ENCODE measurements around the gene ZNF574. TPM values are rescaled to one million over a fixed set of nuclear protein-coding genes. Genes with fewer than 3 reads are reported as not detected.

The ZNF574 gene
- total RNA-seq, 1 donor from 2014 or later = 26.5 TPM

DNA sequence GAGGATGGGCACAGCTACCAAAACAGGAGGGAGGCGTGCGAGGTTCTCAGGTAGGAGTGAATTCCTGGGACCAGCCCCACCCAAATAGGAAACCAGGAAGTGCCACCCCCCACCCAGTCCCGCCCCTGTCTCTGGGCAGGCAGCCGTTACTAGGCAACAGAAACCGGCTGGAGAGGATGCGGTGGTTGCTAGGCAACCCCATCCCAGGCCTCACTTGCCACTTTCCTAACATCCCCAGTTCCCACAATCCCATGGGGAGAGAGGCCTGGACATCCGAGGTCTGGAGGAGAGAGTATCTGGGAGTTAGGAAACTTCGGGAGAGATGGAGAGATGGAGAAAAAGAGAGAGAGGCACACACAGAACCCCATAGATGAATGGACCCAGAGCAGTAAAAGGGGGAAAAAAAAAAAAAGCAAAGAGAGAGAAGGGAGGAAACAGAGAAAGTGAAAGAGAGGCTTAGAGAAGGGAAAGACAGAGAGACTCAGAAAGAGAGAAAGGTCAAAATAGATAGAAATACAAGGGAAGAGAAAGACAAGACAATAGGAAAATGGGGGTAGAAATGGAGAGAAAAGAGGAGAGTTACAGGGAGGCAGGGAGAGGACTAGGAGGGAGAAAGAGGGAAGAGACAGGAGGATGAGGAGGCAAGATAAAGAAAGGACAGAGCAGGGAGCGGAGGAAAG, 9.8 kb upstream of the ZNF574 start:
- intact Hi-C loops (cut with DNase I) = no loop called here

DNA sequence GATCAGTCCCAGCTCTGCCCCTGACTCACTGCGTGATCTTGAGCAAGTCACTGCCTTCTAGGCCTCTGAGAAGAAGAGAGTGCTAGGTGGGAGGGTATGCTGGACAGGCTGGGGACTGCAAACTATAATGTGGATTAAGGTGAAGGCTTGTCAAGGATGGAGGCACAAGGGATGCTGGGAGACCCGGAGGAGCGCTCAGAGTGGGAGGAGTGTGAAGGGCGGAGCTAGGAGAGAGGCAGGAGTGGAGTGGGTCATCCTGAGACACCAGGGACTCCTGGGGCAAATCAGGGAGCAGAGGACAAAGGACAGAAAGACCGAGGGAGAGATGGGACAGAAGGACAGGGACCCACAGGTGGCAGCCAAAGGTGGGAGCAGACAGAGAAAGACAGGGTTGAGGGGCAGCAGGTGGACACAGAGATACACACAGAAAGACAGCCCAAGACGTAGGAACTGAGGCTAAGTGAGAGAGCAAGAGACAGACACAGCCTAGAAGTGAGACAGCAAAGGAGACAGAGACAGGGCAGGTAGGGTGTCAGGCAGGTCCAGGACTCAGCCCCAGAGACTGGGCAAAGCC, 8.6 kb upstream of the ZNF574 start:
- Histone ChIP-seq H3K9me3 (no peaks in the 10 kb centered on the region), H3K27ac (no peak overlapping the region), H3K27me3 (no peaks in the 10 kb centered on the region), H3K4me1 (peaks cover 6% of the 10 kb centered on the region), H3K4me3 (no peak overlapping the region), H3K36me3 (no peaks in the 10 kb centered on the region)
- no peak for DNase-seq (ENCODE audit: extremely low spot score in 2 of 2)
- TF ChIP-seq, protein P1, sequence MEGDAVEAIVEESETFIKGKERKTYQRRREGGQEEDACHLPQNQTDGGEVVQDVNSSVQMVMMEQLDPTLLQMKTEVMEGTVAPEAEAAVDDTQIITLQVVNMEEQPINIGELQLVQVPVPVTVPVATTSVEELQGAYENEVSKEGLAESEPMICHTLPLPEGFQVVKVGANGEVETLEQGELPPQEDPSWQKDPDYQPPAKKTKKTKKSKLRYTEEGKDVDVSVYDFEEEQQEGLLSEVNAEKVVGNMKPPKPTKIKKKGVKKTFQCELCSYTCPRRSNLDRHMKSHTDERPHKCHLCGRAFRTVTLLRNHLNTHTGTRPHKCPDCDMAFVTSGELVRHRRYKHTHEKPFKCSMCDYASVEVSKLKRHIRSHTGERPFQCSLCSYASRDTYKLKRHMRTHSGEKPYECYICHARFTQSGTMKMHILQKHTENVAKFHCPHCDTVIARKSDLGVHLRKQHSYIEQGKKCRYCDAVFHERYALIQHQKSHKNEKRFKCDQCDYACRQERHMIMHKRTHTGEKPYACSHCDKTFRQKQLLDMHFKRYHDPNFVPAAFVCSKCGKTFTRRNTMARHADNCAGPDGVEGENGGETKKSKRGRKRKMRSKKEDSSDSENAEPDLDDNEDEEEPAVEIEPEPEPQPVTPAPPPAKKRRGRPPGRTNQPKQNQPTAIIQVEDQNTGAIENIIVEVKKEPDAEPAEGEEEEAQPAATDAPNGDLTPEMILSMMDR (IDR thresholded peaks at IDR 0.05) = no peak
- intact Hi-C loops (cut with DNase I) = no loop called here

More for the DNA sequence above, 9.8 kb upstream of the ZNF574 start:
- Histone ChIP-seq H3K36me3 (no peaks in the 10 kb centered on the region), H3K4me3 (no peak overlapping the region), H3K27ac (no peak overlapping the region), H3K9me3 (no peaks in the 10 kb centered on the region), H3K27me3 (no peaks in the 10 kb centered on the region), H3K4me1 (peaks cover 6% of the 10 kb centered on the region)
- DNase-seq (ENCODE audit: extremely low spot score in 2 of 2) = no peak
- TF ChIP-seq POLR2AphosphoS5 (IDR thresholded peaks at IDR 0.05; ENCODE audit: insufficient read depth in 1 of 2, low read depth in 1 of 2) = no peak
- no peak for TF ChIP-seq POLR2A (IDR thresholded peaks at IDR 0.05)
- TF ChIP-seq, protein P1 (IDR thresholded peaks at IDR 0.05) = no peak

DNA sequence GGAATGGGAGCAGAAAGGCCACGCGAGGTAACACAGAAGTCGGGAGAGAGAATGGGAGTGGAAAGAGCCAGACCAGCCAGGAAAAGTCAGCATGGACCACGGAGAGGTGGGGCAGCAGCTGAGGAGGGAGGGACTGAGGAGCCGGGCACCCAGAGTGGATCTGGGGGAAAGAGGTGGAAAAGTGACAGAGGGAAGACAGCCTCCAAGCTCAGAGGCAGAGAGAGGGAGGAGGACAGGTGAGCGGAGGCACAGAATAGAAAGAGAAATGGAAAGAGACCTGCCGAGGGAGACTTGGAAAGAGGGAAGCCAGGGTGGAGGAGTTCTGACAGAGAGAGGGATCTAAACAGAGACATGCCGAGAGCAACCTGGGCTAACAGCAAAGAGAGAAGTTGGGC, 7.6 kb upstream of the ZNF574 start:
- no peak overlapping the region for H3K4me3 ChIP-seq
- no peak for DNase-seq (ENCODE audit: extremely low spot score in 2 of 2)
- H3K27ac ChIP-seq = no peak overlapping the region
- no peaks in the 10 kb centered on the region for H3K27me3 ChIP-seq
- H3K9me3 ChIP-seq = no peaks in the 10 kb centered on the region
- intact Hi-C loops (cut with DNase I) = no loop called here
- TF ChIP-seq POLR2AphosphoS5 (IDR thresholded peaks at IDR 0.05; ENCODE audit: insufficient read depth in 1 of 2, low read depth in 1 of 2) = no peak
- TF ChIP-seq, protein P1 (IDR thresholded peaks at IDR 0.05) = no peak
- TF ChIP-seq POLR2A (IDR thresholded peaks at IDR 0.05) = no peak
- H3K4me1 ChIP-seq = peaks cover 6% of the 10 kb centered on the region
- H3K36me3 ChIP-seq = no peaks in the 10 kb centered on the region

DNA sequence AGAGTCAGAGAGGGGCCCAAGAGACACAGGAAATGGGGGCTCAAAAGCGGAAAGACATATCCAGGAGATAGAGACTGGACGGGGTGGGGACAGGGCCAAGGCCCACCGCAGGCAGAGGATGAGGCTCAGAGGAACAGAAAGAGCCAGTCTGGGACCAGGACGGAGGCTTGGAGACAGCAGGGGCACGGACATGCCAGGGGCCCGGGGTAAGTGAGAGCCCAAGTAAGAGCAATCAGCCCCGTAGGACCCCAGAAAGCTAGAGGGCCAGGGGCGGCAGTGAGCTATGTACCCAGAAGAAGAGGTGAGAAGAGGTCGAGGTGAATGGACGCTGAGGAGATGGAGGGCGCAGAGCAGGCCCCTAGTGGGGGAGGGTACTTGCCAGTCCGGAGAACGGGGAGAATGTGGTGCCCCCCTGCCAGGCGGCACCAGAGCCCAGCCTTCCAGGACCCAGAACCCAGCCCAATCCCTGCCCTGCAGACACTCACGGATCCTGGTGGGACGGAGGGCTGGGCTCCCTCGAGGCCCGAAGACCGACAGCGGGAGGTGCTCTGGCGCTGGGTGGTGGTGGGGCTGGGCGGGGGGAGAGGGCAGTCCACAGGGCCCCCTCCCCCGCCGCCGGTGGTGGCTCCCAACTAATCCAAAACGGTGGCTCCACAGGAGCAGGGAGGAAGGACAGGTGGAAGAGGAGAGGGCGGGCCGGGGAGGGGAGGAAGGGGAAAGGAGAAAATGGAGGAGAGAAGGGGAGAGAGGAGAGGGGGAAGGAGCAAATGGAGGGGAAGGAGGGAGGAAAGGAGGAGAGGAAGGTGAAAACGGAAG, 7.0 kb upstream of the ZNF574 start:
- peaks cover 6% of the 10 kb centered on the region for H3K4me1 ChIP-seq
- H3K27me3 ChIP-seq = no peaks in the 10 kb centered on the region
- no peak for DNase-seq (ENCODE audit: extremely low spot score in 2 of 2)
- no peaks in the 10 kb centered on the region for H3K36me3 ChIP-seq
- intact Hi-C loops (cut with DNase I) = no loop called here
- TF ChIP-seq POLR2A (IDR thresholded peaks at IDR 0.05) (no peak), POLR2AphosphoS5 (IDR thresholded peaks at IDR 0.05; ENCODE audit: insufficient read depth in 1 of 2, low read depth in 1 of 2) (no peak)
- TF ChIP-seq, protein P1 (IDR thresholded peaks at IDR 0.05) = no peak
- H3K9me3 ChIP-seq = no peaks in the 10 kb centered on the region
- H3K27ac ChIP-seq = no peak overlapping the region
- peak overlapping the region; percentile 30 to 34 for H3K4me3 ChIP-seq
